Keratinocyte (primary cell): ENCODE measurements around the gene TMEM147. TPM values are rescaled to one million over a fixed set of nuclear protein-coding genes. Genes with fewer than 3 reads are reported as not detected.

ENCODE experiments used
- DNase-seq: peaks from one replicate; pipeline ENCODE4 v3.0.0-alpha.2; 2011; ENCODE audit warnings: low read depth, missing footprints, low spot score
- FAIRE-seq: peaks from 2 replicates; lab custom pipeline; 2011; peaks lifted over from hg19 to GRCh38; lab: Jason Lieb, UNC
- H2AFZ ChIP-seq: 2 replicates; pipeline ENCODE4 v1.6.0; 2012; ENCODE audit warnings: low read length, control low read depth, inconsistent platforms; ENCODE audit not compliant: control insufficient read depth
- H3K27ac ChIP-seq: 2 replicates; pipeline ENCODE4 v1.5.1; 2011; ENCODE audit warnings: low read length; ENCODE audit not compliant: control insufficient read depth, insufficient read depth
- H3K27me3 ChIP-seq: 3 replicates; pipeline ENCODE4 v1.6.0; 2011; ENCODE audit warnings: low read length; ENCODE audit not compliant: control insufficient read depth, insufficient read depth; ENCODE audit errors: extremely low read depth
- H3K36me3 ChIP-seq, 2 experiments: 2 replicates in 1 of 2; 3 replicates in 1 of 2; pipeline ENCODE4 v1.5.1; 2011; ENCODE audit warnings: low read length in 2 of 2, mild to moderate bottlenecking in 1 of 2; ENCODE audit not compliant: control insufficient read depth in 2 of 2, insufficient read depth in 2 of 2; ENCODE audit errors: extremely low read depth in 1 of 2
- H3K4me1 ChIP-seq: 3 replicates; pipeline ENCODE4 v1.5.1; 2011; ENCODE audit warnings: low read length; ENCODE audit not compliant: control insufficient read depth, insufficient read depth; ENCODE audit errors: extremely low read depth
- H3K4me2 ChIP-seq: 3 replicates; pipeline ENCODE4 v1.6.0; 2011; ENCODE audit warnings: low read depth, low read length; ENCODE audit not compliant: control insufficient read depth, insufficient read depth; ENCODE audit errors: extremely low read depth
- H3K4me3 ChIP-seq, 3 experiments: fragments of 200-600 bp in 1 of 3; sonication (generic) in 1 of 3; 2 replicates in 2 of 3; 3 replicates in 1 of 3; pipeline ENCODE4 v1.5.1; 2011 to 2016; ENCODE audit warnings: low read length in 3 of 3, mild to moderate bottlenecking in 3 of 3, control low read depth in 2 of 3, inconsistent platforms in 1 of 3, low read depth in 1 of 3, mixed read lengths in 1 of 3, mixed run types in 1 of 3, moderate library complexity in 1 of 3; ENCODE audit not compliant: control insufficient read depth in 2 of 3, insufficient read depth in 2 of 3; ENCODE audit errors: extremely low read depth in 1 of 3
- H3K79me2 ChIP-seq: 2 replicates; pipeline ENCODE4 v1.6.0; 2012; ENCODE audit warnings: low read length; ENCODE audit not compliant: control insufficient read depth, insufficient read depth
- H3K9ac ChIP-seq: 3 replicates; pipeline ENCODE4 v1.6.0; 2011; ENCODE audit warnings: low read length; ENCODE audit not compliant: control insufficient read depth, insufficient read depth; ENCODE audit errors: extremely low read depth
- H3K9me1 ChIP-seq: 3 replicates; pipeline ENCODE4 v1.6.0; 2011; ENCODE audit warnings: low read length; ENCODE audit not compliant: control insufficient read depth, insufficient read depth; ENCODE audit errors: extremely low read depth
- H3K9me3 ChIP-seq: 2 replicates; pipeline ENCODE4 v1.5.1; 2012; ENCODE audit warnings: low read depth, low read length; ENCODE audit not compliant: control insufficient read depth
- H4K20me1 ChIP-seq: 3 replicates; pipeline ENCODE4 v1.6.0; 2011; ENCODE audit warnings: low read length; ENCODE audit not compliant: control insufficient read depth, insufficient read depth; ENCODE audit errors: extremely low read depth
- CTCF ChIP-seq, 3 experiments: IDR thresholded peaks in 1 of 3; conservative IDR thresholded peaks in 1 of 3; optimal IDR thresholded peaks in 1 of 3; 2 replicates in 2 of 3; 3 replicates in 1 of 3; pipeline versions ENCODE3 to v1.5.1; 2011; ENCODE audit warnings: low read length in 3 of 3, mild to moderate bottlenecking in 3 of 3, moderate library complexity in 2 of 3, control low read depth in 1 of 3, inconsistent platforms in 1 of 3; ENCODE audit not compliant: insufficient read depth in 2 of 3; ENCODE audit errors: extremely low read depth in 1 of 3
- EZH2 ChIP-seq: IDR thresholded peaks from one replicate; pipeline ENCODE4 v1.6.1; 2012; ENCODE audit warnings: inconsistent platforms, mild to moderate bottlenecking, low read length, moderate library complexity
- dilution Hi-C: fragments of 300-500 bp; cut with MboI; formaldehyde crosslinking; loops from one replicate; pipeline ENCODE4 v1.7.0; 2020; ENCODE audit warnings: low sequenced_read_pairs; ENCODE audit not compliant: extremely low pct_ligation_motif_present
- polyA plus RNA-seq, 5 experiments: library from polyadenylated mRNA; depleted of rRNA in 3 of 5; stranded (reverse) in 3 of 5; stranded (forward) in 1 of 5; unstranded in 1 of 5; fragments of >200 nt; gene quantifications; 1 replicate in 1 of 5; 2 replicates in 3 of 5; 3 replicates in 1 of 5; pipeline versions ENCODE4 v1.2.1 to v1.2.3, GENCODE V29; 2011 to 2012; ENCODE audit warnings: missing spikeins in 2 of 5, low read depth in 1 of 5, low replicate concordance in 1 of 5

The TMEM147 gene
- polyA plus RNA-seq, 1 donor (not counting 4 experiments of a cell fraction or from before 2014, with no cell fraction given) = 134 TPM

GRCh38 chr19:35509018-35509652, 36.3 kb upstream of the TMEM147 start:
- peak overlapping the region; percentile 81 for H3K27ac ChIP-seq
- no peaks in the 10 kb centered on the region for H3K9me1 ChIP-seq
- H3K9me3 ChIP-seq = no peaks in the 10 kb centered on the region
- H2AFZ ChIP-seq = no peak overlapping the region
- H3K27me3 ChIP-seq = peaks cover 1% of the 10 kb centered on the region
- FAIRE-seq (peak; percentile 84), DNase-seq (no peak)
- peak overlapping the region; percentile 63 to 94 (median 88) for H3K4me3 ChIP-seq
- H3K36me3 ChIP-seq = peaks cover 14 to 24% of the 10 kb centered on the region in 2 experiments
- dilution Hi-C loops = no loop called here
- peaks cover 16% of the 10 kb centered on the region for H3K4me1 ChIP-seq
- H3K4me2 ChIP-seq = peak overlapping the region; percentile 99
- no peaks in the 10 kb centered on the region for H4K20me1 ChIP-seq
- peak overlapping the region; percentile 85 for H3K9ac ChIP-seq
- TF ChIP-seq CTCF (optimal IDR thresholded peaks at IDR 0.05 in 1 of 3, IDR thresholded peaks at IDR 0.05 in 1 of 3, conservative IDR thresholded peaks at IDR 0.05 in 1 of 3; ENCODE audit: extremely low read depth in 1 of 3, insufficient read depth in 2 of 3, low read length in 3 of 3) = no peak
- TF ChIP-seq EZH2 = no peak
- H3K79me2 ChIP-seq = peaks cover 21% of the 10 kb centered on the region

GRCh38 chr19:35509861-35510625, 35.4 kb upstream of the TMEM147 start:
- Histone ChIP-seq H3K4me3 (peak overlapping the region; percentile 63 to 94 (median 88)), H3K27ac (peak overlapping the region; percentile 81), H4K20me1 (no peaks in the 10 kb centered on the region), H3K27me3 (peaks cover 5% of the 10 kb centered on the region), H3K36me3 (peaks cover 11 to 19% of the 10 kb centered on the region in 2 experiments), H3K9me1 (no peaks in the 10 kb centered on the region), H3K9me3 (no peaks in the 10 kb centered on the region), H3K9ac (peak overlapping the region; percentile 85), H3K4me1 (peaks cover 16% of the 10 kb centered on the region), H3K4me2 (peak overlapping the region; percentile 99), H2AFZ (peak overlapping the region; percentile 88), H3K79me2 (peaks cover 21% of the 10 kb centered on the region)
- FAIRE-seq (peak; percentile 73), DNase-seq (peak; percentile 78)
- dilution Hi-C loops = no loop called here
- TF ChIP-seq EZH2 (no peak), CTCF (optimal IDR thresholded peaks at IDR 0.05 in 1 of 3, IDR thresholded peaks at IDR 0.05 in 1 of 3, conservative IDR thresholded peaks at IDR 0.05 in 1 of 3; ENCODE audit: extremely low read depth in 1 of 3, insufficient read depth in 2 of 3, low read length in 3 of 3) (peak; percentile 92 to 97 (median 95))
